Neutrophil (primary cell): ENCODE measurements around the gene MRPL38.

Experiments
- H3K27ac ChIP-seq: fragments of 200-600 bp; sonication (generic); 2 replicates; pipeline ENCODE4 v1.5.1; 2016; ENCODE audit warnings: mild to moderate bottlenecking, moderate library complexity
- H3K27me3 ChIP-seq: fragments of 200-600 bp; sonication (generic); 2 replicates; pipeline ENCODE4 v1.6.0; 2016; ENCODE audit warnings: mild to moderate bottlenecking
- H3K36me3 ChIP-seq: fragments of 200-600 bp; sonication (generic); 2 replicates; pipeline ENCODE4 v1.5.1; 2017
- H3K4me1 ChIP-seq, 2 experiments: fragments of 200-600 bp in 1 of 2; sonication (generic) in 1 of 2; 1 replicate in 1 of 2; 2 replicates in 1 of 2; pipeline versions ENCODE4 v1.5.1 to v1.6.1; 2013 to 2016; ENCODE audit warnings: low read depth in 1 of 2, low read length in 1 of 2, mild to moderate bottlenecking in 1 of 2, moderate library complexity in 1 of 2; ENCODE audit not compliant: control insufficient read depth in 1 of 2, insufficient read depth in 1 of 2
- H3K4me3 ChIP-seq, 2 experiments: fragments of 200-600 bp in 1 of 2; sonication (generic) in 1 of 2; 1 replicate in 1 of 2; 2 replicates in 1 of 2; pipeline ENCODE4 v1.5.1; 2013 to 2016; ENCODE audit warnings: low read depth in 1 of 2, low read length in 1 of 2, mild to moderate bottlenecking in 1 of 2, moderate library complexity in 1 of 2
- H3K9me3 ChIP-seq: fragments of 200-600 bp; sonication (generic); 2 replicates; pipeline ENCODE4 v1.5.1; 2016
- TF ChIP-seq, protein P1 (sequence below): fragments of 200-600 bp; sonication (generic); IDR thresholded peaks from 2 replicates; pipeline ENCODE4 v1.5.1; 2016; ENCODE audit warnings: antibody characterized with exemption

Gene MRPL38

DNA sequence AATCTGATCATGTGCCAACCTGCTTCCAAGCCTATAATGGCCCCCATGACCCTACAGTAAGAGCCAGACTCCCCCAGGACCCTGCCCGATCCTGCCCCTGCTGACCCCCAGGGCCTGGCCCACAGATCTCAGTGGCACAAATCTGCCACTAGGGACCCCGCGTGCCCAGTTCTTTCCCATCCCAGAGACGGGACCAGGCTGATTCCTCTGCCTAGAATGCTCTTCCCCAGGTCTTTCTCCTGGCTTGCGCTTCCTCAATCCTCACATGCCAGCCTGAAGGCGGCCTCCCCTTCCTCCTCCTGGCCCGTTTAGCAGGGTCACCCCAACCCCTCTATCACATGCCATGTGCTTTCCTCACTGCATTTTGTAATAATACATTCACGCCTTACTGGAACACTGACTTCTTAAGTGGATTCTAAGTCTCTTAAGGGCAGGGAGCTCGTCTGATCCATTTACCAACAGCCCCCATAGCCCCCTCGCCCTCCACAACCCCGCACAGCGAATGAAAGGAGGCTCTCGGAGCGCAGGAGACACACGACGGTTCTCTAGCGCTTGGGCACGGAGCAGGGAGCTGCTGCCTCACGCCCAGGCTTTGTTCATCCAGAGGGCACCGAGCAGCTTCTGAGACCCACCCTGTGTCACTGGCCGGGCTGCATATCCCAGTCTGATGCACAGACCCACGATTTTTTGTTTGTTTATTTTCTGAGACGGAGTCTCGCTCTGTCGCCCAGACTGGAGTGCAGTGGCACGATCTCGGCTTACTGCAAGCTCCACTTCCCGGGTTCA is 9.1 kb downstream of the MRPL38 start:
- Histone ChIP-seq H3K4me1 (peaks cover 19 to 20% of the 10 kb centered on the region in 2 experiments), H3K27ac (peak overlapping the region; percentile 80)
- TF ChIP-seq, protein P1, sequence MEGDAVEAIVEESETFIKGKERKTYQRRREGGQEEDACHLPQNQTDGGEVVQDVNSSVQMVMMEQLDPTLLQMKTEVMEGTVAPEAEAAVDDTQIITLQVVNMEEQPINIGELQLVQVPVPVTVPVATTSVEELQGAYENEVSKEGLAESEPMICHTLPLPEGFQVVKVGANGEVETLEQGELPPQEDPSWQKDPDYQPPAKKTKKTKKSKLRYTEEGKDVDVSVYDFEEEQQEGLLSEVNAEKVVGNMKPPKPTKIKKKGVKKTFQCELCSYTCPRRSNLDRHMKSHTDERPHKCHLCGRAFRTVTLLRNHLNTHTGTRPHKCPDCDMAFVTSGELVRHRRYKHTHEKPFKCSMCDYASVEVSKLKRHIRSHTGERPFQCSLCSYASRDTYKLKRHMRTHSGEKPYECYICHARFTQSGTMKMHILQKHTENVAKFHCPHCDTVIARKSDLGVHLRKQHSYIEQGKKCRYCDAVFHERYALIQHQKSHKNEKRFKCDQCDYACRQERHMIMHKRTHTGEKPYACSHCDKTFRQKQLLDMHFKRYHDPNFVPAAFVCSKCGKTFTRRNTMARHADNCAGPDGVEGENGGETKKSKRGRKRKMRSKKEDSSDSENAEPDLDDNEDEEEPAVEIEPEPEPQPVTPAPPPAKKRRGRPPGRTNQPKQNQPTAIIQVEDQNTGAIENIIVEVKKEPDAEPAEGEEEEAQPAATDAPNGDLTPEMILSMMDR, result no peak

DNA sequence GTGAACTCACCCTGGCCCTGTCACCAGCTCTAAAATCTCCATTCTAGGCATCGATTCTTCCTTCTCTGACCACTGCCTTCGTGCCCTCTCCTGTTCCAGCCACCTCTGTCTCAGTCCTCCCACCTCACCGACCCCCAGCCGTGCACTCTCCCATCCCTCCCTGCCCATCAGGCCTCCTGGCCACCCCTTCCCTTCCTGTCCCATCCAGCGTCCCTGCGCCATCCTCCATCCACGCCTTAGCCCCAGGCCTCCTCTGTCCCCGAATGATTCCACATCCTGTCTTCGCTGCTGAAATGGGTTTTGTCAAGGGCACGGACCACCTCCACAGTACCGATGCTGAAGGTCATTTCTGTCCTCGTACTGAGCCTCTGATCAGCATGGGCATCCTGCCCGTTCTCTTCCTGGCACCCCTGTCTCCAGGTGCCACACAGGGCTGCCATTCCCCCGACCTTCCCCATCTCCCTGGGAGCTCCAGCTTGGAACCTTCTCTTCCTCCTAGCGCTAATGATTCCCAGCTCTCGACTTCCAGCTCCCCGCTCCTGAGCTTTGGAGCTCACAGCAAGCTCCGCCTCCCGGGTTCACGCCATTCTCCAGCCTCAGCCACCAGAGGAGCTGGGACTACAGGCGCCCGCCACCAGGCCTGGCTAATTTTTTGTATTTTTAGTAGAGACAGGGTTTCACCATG is 10.5 kb downstream of the MRPL38 start:
- Histone ChIP-seq H3K27ac (no peak overlapping the region), H3K36me3 (peaks cover 7% of the 10 kb centered on the region), H3K4me3 (no peak overlapping the region), H3K9me3 (no peaks in the 10 kb centered on the region), H3K27me3 (no peaks in the 10 kb centered on the region), H3K4me1 (peaks cover 19 to 20% of the 10 kb centered on the region in 2 experiments)
- TF ChIP-seq, protein P1, result no peak

More for the DNA sequence above, 9.1 kb downstream of the MRPL38 start:
- peak overlapping the region; percentile 75 to 76 for H3K4me3 ChIP-seq
- H3K36me3 ChIP-seq, result peaks cover 18% of the 10 kb centered on the region
- H3K27me3 ChIP-seq, result no peaks in the 10 kb centered on the region
- no peaks in the 10 kb centered on the region for H3K9me3 ChIP-seq

DNA sequence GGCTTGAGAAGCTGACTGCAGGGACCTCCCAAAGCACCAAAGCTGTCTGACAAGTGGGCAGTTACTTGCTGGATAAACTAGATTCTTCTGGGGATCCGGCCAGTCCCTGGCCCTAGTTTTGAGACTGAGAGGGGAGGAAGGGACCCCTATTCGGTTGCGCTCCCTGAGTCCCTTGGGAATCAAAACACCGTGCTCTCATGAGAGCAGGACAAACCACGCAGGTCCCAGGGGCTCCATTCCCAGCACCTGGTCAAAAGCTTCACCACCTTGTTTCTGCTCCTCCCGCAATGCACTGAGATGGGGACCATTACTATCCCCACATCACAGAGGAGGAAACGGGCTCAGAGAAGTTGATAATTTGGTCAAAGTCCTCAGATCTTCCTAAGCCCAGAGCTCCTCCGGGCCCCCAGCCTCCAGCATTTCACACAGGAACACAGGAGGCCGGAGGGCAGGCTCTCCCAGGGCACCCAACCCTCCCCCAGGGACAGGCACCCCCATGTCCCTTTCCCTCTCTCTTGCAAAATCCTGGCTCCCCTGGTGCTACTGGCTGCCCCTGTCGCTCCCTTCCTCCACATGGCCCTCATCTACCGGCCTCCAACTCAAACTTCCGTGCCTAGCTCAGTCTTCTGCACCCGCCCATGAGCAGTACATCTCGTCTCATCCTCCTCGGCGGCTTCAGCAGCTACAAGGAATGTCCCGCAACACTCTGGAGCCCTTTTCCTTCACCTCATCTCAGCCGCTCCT is 11.2 kb downstream of the MRPL38 start:
- Histone ChIP-seq H3K4me3 (no peak overlapping the region), H3K27ac (no peak overlapping the region), H3K4me1 (peaks cover 19 to 20% of the 10 kb centered on the region in 2 experiments), H3K27me3 (no peaks in the 10 kb centered on the region), H3K36me3 (no peaks in the 10 kb centered on the region), H3K9me3 (no peaks in the 10 kb centered on the region)
- TF ChIP-seq, protein P1, result no peak

DNA sequence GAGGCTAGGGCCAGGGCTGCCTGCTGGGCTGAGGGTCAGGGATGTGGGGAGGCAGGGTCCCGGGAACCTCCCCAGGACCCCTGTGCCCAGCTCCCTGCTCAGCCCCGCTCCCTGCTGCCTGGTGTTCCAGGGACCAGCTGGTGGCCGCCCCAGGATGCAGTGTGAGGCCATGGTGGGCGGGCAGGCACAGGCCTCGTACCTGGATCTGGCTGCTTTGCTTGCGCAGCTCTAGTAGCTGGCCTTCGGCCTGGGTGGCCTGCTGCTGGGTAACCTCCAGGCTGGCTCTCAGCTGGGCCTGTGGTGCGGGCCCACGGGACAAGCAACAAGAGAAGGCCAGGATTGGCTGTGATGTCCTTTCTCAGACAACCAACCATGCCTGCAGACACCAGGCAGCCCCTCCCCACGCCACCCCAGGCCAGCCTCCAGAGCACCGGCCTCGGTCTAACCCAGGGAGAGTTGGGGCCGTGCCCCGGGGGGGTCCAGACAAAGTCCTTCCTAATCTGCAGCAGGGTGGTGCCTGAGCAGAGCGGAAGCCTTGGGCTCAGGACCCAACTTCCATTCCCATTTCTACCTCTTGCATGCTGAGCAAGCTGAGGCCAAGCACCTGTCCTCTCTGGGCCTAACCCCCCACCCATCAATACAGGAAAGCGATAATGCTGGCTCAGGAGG is 12.0 kb downstream of the MRPL38 start:
- H3K36me3 ChIP-seq, result no peaks in the 10 kb centered on the region
- no peak overlapping the region for H3K27ac ChIP-seq
- H3K9me3 ChIP-seq, result no peaks in the 10 kb centered on the region
- H3K4me1 ChIP-seq, result peaks cover 19 to 20% of the 10 kb centered on the region in 2 experiments
- no peak overlapping the region for H3K4me3 ChIP-seq
- TF ChIP-seq, protein P1, result no peak
- H3K27me3 ChIP-seq, result no peaks in the 10 kb centered on the region
